Muscle layer of duodenum (tissue), 2 donors: Measurements from ENCODE around the gene AGPAT3.

Experiments
- H3K27ac ChIP-seq: one replicate; pipeline ENCODE4 v1.7.0; 2013; ENCODE audit warnings: mild to moderate bottlenecking, low read length
- H3K27me3 ChIP-seq: one replicate; pipeline ENCODE4 v1.7.0; 2013; ENCODE audit warnings: low read depth, mild to moderate bottlenecking, control low read depth, low read length
- H3K36me3 ChIP-seq, 2 donors: one replicate each; pipeline ENCODE4 v1.7.0; 2013; ENCODE audit warnings: low read length in 2 of 2, control low read depth in 1 of 2, mild to moderate bottlenecking in 1 of 2; ENCODE audit not compliant: insufficient read depth in 2 of 2, control insufficient read depth in 1 of 2
- H3K4me1 ChIP-seq, 2 donors: one replicate each; pipeline ENCODE4 v1.7.0; 2013; ENCODE audit warnings: low read length in 2 of 2, mild to moderate bottlenecking in 2 of 2, control low read depth in 1 of 2, moderate library complexity in 1 of 2; ENCODE audit not compliant: insufficient read depth in 2 of 2, control insufficient read depth in 1 of 2
- H3K4me3 ChIP-seq, 2 donors: one replicate each; pipeline ENCODE4 v1.7.0; 2013; ENCODE audit warnings: low read length in 2 of 2, low read depth in 1 of 2, mild to moderate bottlenecking in 1 of 2
- H3K9me3 ChIP-seq, 2 donors: one replicate each; pipeline ENCODE4 v1.7.0; 2013; ENCODE audit warnings: low read length in 2 of 2, control low read depth in 1 of 2, mild to moderate bottlenecking in 1 of 2; ENCODE audit not compliant: control insufficient read depth in 1 of 2
- donor health status: healthy.

Gene AGPAT3

GRCh38 chr21:44012474-44013379 is 147.7 kb downstream of the AGPAT3 start:
- Histone ChIP-seq H3K27ac (peak overlapping the region; percentile 27), H3K9me3 (no peaks in the 10 kb centered on the region), H3K4me3 (peak overlapping the region; percentile 73 to 82), H3K4me1 (peaks cover 13 to 30% of the 10 kb centered on the region in 2 donors), H3K36me3 (no peaks in the 10 kb centered on the region), H3K27me3 (no peaks in the 10 kb centered on the region)

DNA sequence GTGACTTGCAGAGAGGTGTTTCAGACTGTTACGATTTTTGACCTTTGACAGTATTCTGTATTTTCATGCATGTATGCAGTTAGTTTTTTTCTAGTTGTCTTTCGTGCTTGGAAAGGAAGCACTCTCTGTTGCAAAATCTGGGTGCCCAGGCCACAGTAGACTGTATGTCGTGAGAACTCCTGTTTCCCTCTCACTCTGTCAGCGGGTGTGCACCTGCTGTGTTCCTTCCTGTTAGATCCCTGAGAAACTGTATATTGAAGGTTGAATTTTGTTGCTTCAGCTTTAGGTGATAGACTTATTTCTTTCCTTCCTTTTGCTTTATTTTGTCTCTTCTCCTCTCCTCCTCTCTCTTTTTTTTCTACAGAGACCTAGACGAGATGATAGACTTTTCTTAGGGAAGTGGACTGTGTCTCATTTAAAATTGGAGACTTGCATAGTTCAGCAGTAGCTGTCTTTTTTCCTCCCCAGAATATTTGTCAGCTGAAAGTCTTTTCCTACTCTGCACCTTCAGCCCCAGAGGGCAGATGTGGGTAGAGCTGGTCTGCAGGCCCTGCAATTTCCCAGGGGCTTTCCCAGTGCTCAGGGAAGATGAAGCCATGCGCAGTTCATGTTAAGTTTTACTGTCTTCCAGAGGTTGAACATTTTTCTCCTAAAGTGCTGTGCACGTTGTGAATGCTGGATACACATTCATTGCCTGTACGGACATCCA is 148.5 kb downstream of the AGPAT3 start:
- Histone ChIP-seq H3K9me3 (no peaks in the 10 kb centered on the region), H3K4me1 (peaks cover 13 to 30% of the 10 kb centered on the region in 2 donors), H3K36me3 (no peaks in the 10 kb centered on the region), H3K4me3 (peak overlapping the region; percentile 73 to 82), H3K27ac (peak overlapping the region; percentile 27), H3K27me3 (no peaks in the 10 kb centered on the region)

- Histone ChIP-seq H3K27ac (no peak overlapping the region), H3K36me3 (no peaks in the 10 kb centered on the region), H3K4me1 (peaks cover 13 to 42% of the 10 kb centered on the region in 2 donors), H3K9me3 (no peaks in the 10 kb centered on the region), H3K27me3 (no peaks in the 10 kb centered on the region), H3K4me3 (no peak overlapping the region)
Observed at GRCh38 chr21:44017601-44018000, 152.6 kb downstream of the AGPAT3 start.

DNA sequence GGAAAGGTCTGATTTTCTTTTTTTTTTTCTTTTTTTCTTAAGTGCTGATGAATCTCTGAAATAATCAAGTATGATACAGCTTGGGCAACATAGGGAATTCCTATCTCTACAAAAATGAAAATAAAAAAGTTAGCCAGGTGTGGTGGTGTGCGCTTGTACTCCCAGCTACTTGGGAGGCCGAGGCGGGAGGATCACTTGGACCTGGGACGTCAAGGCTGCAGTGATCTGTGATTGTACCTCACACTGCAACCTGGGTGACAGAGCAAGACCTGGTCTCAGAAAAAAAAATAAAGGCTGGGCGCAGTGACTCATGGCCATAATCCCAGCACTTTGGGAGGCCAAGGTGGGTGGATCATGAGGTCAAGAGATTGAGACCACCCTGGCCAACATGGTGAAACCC is 153.1 kb downstream of the AGPAT3 start:
- no peak overlapping the region for H3K27ac ChIP-seq
- H3K27me3 ChIP-seq: no peaks in the 10 kb centered on the region
- no peaks in the 10 kb centered on the region for H3K36me3 ChIP-seq
- no peak overlapping the region for H3K4me3 ChIP-seq
- H3K4me1 ChIP-seq: peaks cover 13 to 40% of the 10 kb centered on the region in 2 donors
- no peaks in the 10 kb centered on the region for H3K9me3 ChIP-seq

- H3K4me1 ChIP-seq: peaks cover 5 to 31% of the 10 kb centered on the region in 2 donors
- H3K36me3 ChIP-seq: no peaks in the 10 kb centered on the region
- H3K27me3 ChIP-seq: no peaks in the 10 kb centered on the region
- H3K9me3 ChIP-seq: no peaks in the 10 kb centered on the region
- no peak overlapping the region for H3K4me3 ChIP-seq
- no peak overlapping the region for H3K27ac ChIP-seq
Observed at GRCh38 chr21:44018813-44019567, 154.0 kb downstream of the AGPAT3 start.

DNA sequence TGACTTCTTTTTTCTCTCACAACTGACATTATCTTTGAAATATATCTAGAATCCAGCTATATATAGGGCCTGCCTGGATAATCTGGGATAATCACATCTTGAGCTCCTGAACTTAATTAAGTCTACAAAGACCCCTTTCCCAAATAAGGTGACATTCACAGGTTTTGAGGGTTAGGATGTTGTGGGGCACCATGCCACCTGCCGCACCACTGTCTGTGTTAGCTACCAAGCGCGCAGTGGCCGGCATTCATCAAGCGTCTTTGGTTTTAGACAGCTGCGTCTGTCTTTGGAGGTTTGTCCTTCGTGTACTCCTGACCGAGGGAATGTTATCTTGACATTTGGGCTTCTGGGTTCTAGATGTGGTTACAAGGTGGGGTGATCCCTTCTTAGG is 154.5 kb downstream of the AGPAT3 start:
- H3K27ac ChIP-seq: no peak overlapping the region
- H3K4me1 ChIP-seq: peaks cover 4 to 25% of the 10 kb centered on the region in 2 donors
- H3K36me3 ChIP-seq: no peaks in the 10 kb centered on the region
- no peaks in the 10 kb centered on the region for H3K9me3 ChIP-seq
- no peak overlapping the region for H3K4me3 ChIP-seq
- no peaks in the 10 kb centered on the region for H3K27me3 ChIP-seq

DNA sequence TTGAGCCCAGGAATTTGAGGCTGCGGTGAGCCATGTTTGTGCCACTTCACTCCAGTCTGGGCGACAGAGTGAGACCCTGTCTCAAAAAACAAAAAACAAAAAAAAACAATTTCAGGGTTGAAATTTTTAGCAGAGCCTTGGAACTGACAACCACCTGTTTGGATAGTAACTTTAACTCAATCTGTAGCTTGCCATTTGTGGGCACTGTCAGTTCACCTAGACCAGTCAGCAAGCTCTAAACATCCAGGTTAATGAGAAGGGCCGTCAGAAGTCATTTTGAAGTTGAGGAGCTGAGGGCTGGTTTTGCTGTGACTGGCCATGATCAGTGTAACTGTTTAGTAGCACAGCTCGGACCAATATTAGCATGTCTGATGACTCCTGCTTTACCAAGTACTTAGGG is 155.5 kb downstream of the AGPAT3 start:
- H3K4me1 ChIP-seq: peaks cover 12 to 31% of the 10 kb centered on the region in 2 donors
- H3K27me3 ChIP-seq: no peaks in the 10 kb centered on the region
- H3K36me3 ChIP-seq: no peaks in the 10 kb centered on the region
- H3K4me3 ChIP-seq: no peak overlapping the region
- H3K27ac ChIP-seq: no peak overlapping the region
- no peaks in the 10 kb centered on the region for H3K9me3 ChIP-seq

- no peaks in the 10 kb centered on the region for H3K36me3 ChIP-seq
- H3K4me1 ChIP-seq: peaks cover 8 to 36% of the 10 kb centered on the region in 2 donors
- H3K27ac ChIP-seq: no peak overlapping the region
- H3K9me3 ChIP-seq: no peaks in the 10 kb centered on the region
- no peaks in the 10 kb centered on the region for H3K27me3 ChIP-seq
- no peak overlapping the region for H3K4me3 ChIP-seq
Observed at GRCh38 chr21:44021064-44021463, 156.0 kb downstream of the AGPAT3 start.

GRCh38 chr21:44024257-44024656 is 159.2 kb downstream of the AGPAT3 start:
- Histone ChIP-seq H3K4me1 (peaks cover 8 to 35% of the 10 kb centered on the region in 2 donors), H3K27me3 (no peaks in the 10 kb centered on the region), H3K36me3 (no peaks in the 10 kb centered on the region), H3K9me3 (no peaks in the 10 kb centered on the region), H3K4me3 (no peak overlapping the region), H3K27ac (no peak overlapping the region)

GRCh38 chr21:44024887-44025353 is 159.9 kb downstream of the AGPAT3 start:
- H3K4me1 ChIP-seq: peaks cover 8 to 38% of the 10 kb centered on the region in 2 donors
- no peaks in the 10 kb centered on the region for H3K27me3 ChIP-seq
- H3K36me3 ChIP-seq: no peaks in the 10 kb centered on the region
- peak overlapping the region; percentile 82 for H3K27ac ChIP-seq
- H3K9me3 ChIP-seq: no peaks in the 10 kb centered on the region
- no peak overlapping the region for H3K4me3 ChIP-seq
